Gastroesophageal sphincter (tissue), 4 donors: ENCODE data around the gene BBS1. TPM values are rescaled to one million over a fixed set of nuclear protein-coding genes. Genes with fewer than 3 reads are reported as not detected.
A peak's percentile ranks its signal among the peaks of the same experiment; 100 is the strongest.

ENCODE experiments used
- ATAC-seq: fragments of 150-250 bp; one replicate; pipeline ENCODE4 v1.9.1; 2016; ENCODE audit warnings: mild to moderate bottlenecking, moderate library complexity
- H3K27ac ChIP-seq, 4 donors: fragments of 200-600 bp; sonication (generic) in 3 of 4; 1 replicate in 3 of 4; 2 replicates in 1 of 4; pipeline ENCODE4 v1.5.1; 2016 to 2019
- H3K27me3 ChIP-seq: fragments of 200-600 bp; sonication (generic); one replicate; pipeline ENCODE4 v1.5.1; 2019
- H3K36me3 ChIP-seq, 2 donors: fragments of 200-600 bp; sonication (generic); one replicate each; pipeline ENCODE4 v1.5.1; 2019; ENCODE audit warnings: control low read depth in 1 of 2
- H3K4me1 ChIP-seq, 3 donors: fragments of 200-600 bp; sonication (generic); 1 replicate in 2 of 3; 2 replicates in 1 of 3; pipeline ENCODE4 v1.5.1; 2016 to 2019; ENCODE audit warnings: control low read depth in 2 of 3
- H3K4me3 ChIP-seq, 2 donors: fragments of 200-600 bp; sonication (generic); one replicate each; pipeline ENCODE4 v1.5.1; 2019; ENCODE audit warnings: mild to moderate bottlenecking in 1 of 2, moderate library complexity in 1 of 2
- H3K9me3 ChIP-seq, 3 donors: fragments of 200-600 bp; sonication (generic); one replicate each; pipeline ENCODE4 v1.5.1; 2017 to 2019; ENCODE audit warnings: control low read depth in 2 of 3
- CTCF ChIP-seq, 4 experiments: fragments of 200-600 bp in 2 of 4; fragments of 450-650 bp in 2 of 4; sonication (generic) in 1 of 4; IDR thresholded peaks; one replicate each; pipeline ENCODE4 v1.5.1; 2017 to 2019; ENCODE audit warnings: antibody characterized with exemption in 4 of 4, mild to moderate bottlenecking in 2 of 4, moderate library complexity in 2 of 4
- EP300 ChIP-seq: sonication (generic); formaldehyde crosslinking; IDR thresholded peaks from one replicate; pipeline ENCODE4 v1.6.1; 2017; ENCODE audit warnings: antibody characterized with exemption, mild to moderate bottlenecking
- POLR2A ChIP-seq, 2 donors: fragments of 450-650 bp; IDR thresholded peaks; one replicate each; pipeline ENCODE4 v1.6.1; 2017; ENCODE audit warnings: antibody characterized with exemption in 2 of 2, mild to moderate bottlenecking in 2 of 2, moderate library complexity in 1 of 2
- POLR2AphosphoS5 ChIP-seq: sonication (generic); formaldehyde crosslinking; IDR thresholded peaks from one replicate; pipeline ENCODE4 v1.6.1; 2017; ENCODE audit warnings: antibody characterized with exemption
- WGBS, 2 donors: methylation state at CpG; one replicate each; pipeline ENCODE4 v1.1.5; 2018; ENCODE audit warnings: low coverage in 1 of 2; 5-methylcytosine and 5-hydroxymethylcytosine counted together
- total RNA-seq, 4 donors: library from RNA; depleted of rRNA; stranded (reverse); fragments of >200 nt; gene quantifications; one replicate each; pipeline ENCODE4 v1.1.0, GENCODE V29; 2016

Gene BBS1
- total RNA-seq, 4 donors from 2014 or later, result 49.2 to 95.1 (median 82.9) TPM

GRCh38 chr11:66477263-66478201 is 32.9 kb upstream of the BBS1 start:
- Histone ChIP-seq H3K27ac (peak overlapping the region in 1 of 4 donors; percentile 2), H3K4me3 (no peak overlapping the region), H3K9me3 (no peaks in the 10 kb centered on the region), H3K36me3 (peaks cover 0 to 40% of the 10 kb centered on the region in 2 donors), H3K4me1 (peaks cover 0 to 25% (median 5%) of the 10 kb centered on the region in 3 donors), H3K27me3 (no peaks in the 10 kb centered on the region)
- WGBS, 2 donors, result 46 to 90% methylated on average over 2 to 3 of the region's 11 CpGs
- TF ChIP-seq POLR2AphosphoS5, result no peak
- no peak for TF ChIP-seq POLR2A (IDR thresholded peaks at IDR 0.05)
- no peak for TF ChIP-seq CTCF (IDR thresholded peaks at IDR 0.05)
- TF ChIP-seq EP300, result no peak
- ATAC-seq, result no peak

- WGBS, 2 donors, result 20 to 35% methylated on average over 3 to 5 of the region's 8 CpGs
- Histone ChIP-seq H3K27me3 (no peaks in the 10 kb centered on the region), H3K36me3 (peaks cover 0 to 40% of the 10 kb centered on the region in 2 donors), H3K4me1 (peaks cover 0 to 25% (median 5%) of the 10 kb centered on the region in 3 donors), H3K9me3 (no peaks in the 10 kb centered on the region), H3K27ac (peak overlapping the region; percentile 78 to 96 (median 92)), H3K4me3 (peak overlapping the region; percentile 61 to 70)
- ATAC-seq, result no peak
- TF ChIP-seq CTCF (IDR thresholded peaks at IDR 0.05) (peak in 3 of 4 experiments; percentile 40 to 71 (median 51)), POLR2AphosphoS5 (no peak)
These were observed 31.6 kb upstream of the BBS1 start for GRCh38 chr11:66478729-66479393.

- Histone ChIP-seq H3K36me3 (peaks cover 0 to 40% of the 10 kb centered on the region in 2 donors), H3K4me1 (peaks cover 0 to 25% (median 5%) of the 10 kb centered on the region in 3 donors), H3K4me3 (peak overlapping the region; percentile 61 to 70), H3K9me3 (no peaks in the 10 kb centered on the region), H3K27me3 (no peaks in the 10 kb centered on the region), H3K27ac (peak overlapping the region; percentile 78 to 96 (median 92))
- WGBS, 2 donors, result 0% methylated on average over 2 to 7 of the region's 34 CpGs
- TF ChIP-seq EP300, result no peak
- no peak for TF ChIP-seq POLR2A (IDR thresholded peaks at IDR 0.05)
- no peak for TF ChIP-seq CTCF (IDR thresholded peaks at IDR 0.05)
- no peak for TF ChIP-seq POLR2AphosphoS5
- ATAC-seq, result peak; percentile 54
These were observed 30.9 kb upstream of the BBS1 start for GRCh38 chr11:66479394-66480116.

- TF ChIP-seq POLR2A (IDR thresholded peaks at IDR 0.05) (peak; percentile 90 to 91), CTCF (IDR thresholded peaks at IDR 0.05) (no peak), POLR2AphosphoS5 (peak; percentile 93)
- H3K4me1 ChIP-seq, result peaks cover 0 to 25% (median 5%) of the 10 kb centered on the region in 3 donors
- WGBS, 2 donors, result 0% methylated on average over 12 to 13 of the region's 62 CpGs
- no peaks in the 10 kb centered on the region for H3K27me3 ChIP-seq
- H3K36me3 ChIP-seq, result peaks cover 0 to 40% of the 10 kb centered on the region in 2 donors
- peak within 1 kb of the TSS; percentile 78 to 96 (median 92) for H3K27ac ChIP-seq
- H3K9me3 ChIP-seq, result no peaks in the 10 kb centered on the region
- peak within 1 kb of the TSS; percentile 61 to 70 for H3K4me3 ChIP-seq
- ATAC-seq, result peak; percentile 97
These were observed 30.1 kb upstream of the BBS1 start, which contains the start of gene DPP3 for GRCh38 chr11:66480117-66480938. Gene DPP3, plus strand, starts transcription at chr11:66480434. Its CDS starts 1,767 bp downstream, at chr11:66482201.
